Measurements from ENCODE around the gene PAIP1.
"Not testable (repeated sequence)": the region's sequence is repeated elsewhere in the genome, so short reads cannot be mapped to it uniquely, and the experiment has no call there.

Gene PAIP1

DNA sequence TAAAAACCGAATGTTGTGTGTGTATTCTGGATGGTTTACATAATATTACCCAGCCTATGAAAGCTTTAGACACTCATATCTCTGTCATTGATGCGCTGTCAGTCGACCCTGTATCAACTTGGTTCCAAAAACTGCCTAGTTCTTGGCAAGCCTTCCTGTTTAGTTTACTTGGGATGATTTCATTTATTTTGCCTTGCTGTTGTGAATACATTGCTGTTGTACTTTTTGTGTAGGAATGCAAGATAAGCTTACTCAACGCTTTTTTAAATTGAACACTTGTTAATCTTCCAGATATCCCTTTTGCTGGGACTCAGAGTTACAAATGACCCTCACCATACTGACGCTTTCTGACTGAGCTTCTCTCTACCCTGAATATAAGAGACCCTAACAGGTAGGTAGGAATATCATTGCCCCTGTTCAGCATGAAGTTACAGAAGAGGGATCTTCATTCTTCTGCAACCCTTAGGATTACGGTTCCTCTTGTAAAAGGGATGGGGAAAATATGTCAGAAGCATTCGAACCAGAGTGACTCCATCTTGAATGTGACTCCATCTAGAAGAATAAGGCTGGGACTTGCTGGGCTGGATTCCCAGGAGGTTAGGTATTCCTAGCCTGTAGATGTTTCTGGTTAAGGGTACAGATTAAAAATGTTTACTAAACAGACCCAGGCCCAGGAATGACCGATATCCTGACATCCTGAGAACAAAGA, 13.7 kb upstream of the PAIP1 start:
- no peak for DNase-seq

DNA sequence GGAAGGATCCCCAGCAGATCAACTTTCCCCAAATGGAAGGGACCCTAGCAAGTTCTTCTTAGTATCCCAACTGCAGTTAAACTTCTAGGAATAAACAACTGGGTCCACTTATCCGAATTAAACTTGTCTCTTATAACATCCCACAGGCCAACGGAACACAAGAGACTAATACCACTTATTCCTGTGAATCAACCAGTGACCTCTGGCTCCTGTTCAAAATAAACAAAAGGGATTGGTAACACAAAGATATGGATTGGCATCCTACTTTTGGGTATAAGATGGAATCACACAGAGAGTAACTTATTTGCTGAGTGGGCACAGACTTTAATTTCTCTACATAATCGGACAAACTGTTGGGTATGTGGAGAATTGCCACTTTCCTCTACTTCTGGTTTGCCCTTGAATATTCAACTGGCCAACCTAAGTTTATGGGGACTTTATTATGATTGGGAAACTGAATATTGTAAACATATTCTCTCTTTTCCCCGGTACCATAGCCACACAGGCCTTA, 12.4 kb upstream of the PAIP1 start:
- DNase-seq: no peak

DNA sequence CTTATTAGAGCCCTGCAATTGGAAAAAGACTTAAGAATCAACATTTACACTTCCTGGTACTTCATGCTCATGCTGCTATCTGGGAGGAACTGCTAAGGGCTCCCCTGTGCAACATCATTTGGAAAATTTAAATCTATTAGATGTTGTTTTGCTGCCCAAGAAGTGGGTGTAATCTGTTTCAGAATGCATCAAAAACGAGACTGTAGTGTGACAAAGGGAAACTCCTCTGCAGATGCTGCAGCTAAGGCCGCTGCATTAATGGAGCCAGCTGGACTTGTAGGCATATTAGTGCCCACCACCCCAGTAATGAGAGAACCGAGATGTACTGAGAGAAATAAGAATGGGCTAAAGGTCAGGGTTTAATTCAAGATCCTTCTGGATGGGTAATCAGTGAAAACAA, 11.1 kb upstream of the PAIP1 start:
- DNase-seq: no peak

DNA sequence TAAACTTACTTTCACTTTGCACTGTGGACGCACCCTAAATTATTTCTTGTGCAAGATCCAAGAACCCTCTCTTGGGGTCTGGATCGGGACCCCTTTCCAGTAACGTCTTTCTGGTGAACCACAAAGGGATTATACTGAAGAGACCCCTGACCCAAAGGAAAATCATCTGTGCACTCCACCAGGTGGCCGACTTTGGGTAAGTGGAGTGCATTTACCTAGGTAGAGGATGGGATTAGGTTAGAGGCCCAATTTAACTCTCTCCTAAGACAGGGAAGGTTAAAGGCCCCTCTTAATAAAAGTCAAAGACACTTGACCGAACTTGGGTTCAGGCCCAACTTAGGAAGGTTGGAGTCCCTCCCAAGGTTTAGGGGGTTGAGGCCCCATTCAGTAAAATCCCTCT, 8.2 kb upstream of the PAIP1 start:
- DNase-seq: no peak

DNA sequence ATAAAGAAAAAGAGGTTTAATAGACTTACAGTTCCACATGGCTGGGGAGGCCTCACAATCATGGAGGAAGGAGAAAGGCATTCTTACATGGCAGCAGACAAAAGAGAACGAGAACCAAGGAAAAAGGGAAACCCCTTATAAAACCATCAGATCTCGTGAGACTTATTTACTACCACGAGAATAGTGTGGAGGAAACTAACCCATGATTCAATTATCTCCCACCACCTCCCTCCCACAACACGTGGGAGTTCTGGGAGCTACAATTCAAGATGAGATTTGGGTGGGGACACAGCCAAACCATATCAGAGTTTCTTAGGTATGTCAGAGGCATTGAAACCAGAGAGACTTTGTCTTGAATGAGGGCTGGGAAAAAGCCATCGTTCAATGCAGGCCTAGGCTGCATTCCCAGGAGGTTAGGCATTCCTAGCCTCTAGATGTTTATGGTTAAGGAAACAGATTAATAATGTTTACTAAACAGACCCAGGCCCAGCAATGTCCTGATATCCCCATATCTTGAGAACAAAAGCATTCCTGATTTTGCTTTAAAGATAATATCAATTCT, 7.5 kb upstream of the PAIP1 start:
- DNase-seq: no peak

DNA sequence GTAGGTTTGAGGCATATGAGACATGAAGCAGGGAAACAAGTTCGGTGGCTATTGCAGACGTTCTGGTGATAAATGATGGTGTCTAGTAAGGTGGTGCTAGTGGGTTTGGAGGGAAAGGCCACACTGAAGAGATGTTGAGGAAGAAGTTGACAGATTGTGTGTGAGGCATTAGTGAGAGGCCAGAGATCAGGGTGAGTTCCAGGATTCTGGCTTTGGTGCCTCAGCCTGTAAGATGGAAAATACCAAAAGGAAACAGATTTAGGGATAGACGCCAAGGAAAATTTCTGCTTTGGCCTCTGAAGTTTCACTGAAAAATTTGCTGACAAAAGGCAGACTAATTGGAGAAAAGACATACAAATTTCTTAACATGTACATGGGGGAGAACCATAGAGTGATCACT, 6.4 kb upstream of the PAIP1 start:
- no peak for DNase-seq

DNA sequence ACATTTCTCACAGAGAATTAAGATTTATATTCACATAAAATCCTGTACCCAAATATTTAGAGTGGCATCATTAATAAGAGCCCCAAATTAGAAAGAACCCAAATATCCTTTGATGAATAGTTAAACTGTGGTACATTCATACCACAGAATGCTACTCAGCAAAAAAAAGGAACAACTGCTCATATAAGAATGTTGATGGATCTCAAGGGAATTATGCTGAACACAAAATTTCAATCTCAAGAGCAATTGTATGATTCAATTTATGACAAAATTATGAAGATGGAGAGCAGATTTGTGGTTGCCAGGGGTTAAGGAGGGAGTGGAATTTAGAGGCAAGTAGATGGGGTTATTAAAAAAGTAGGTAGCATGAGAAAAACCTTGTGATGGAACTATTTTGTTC, 4.5 kb upstream of the PAIP1 start:
- no peak for DNase-seq

DNA sequence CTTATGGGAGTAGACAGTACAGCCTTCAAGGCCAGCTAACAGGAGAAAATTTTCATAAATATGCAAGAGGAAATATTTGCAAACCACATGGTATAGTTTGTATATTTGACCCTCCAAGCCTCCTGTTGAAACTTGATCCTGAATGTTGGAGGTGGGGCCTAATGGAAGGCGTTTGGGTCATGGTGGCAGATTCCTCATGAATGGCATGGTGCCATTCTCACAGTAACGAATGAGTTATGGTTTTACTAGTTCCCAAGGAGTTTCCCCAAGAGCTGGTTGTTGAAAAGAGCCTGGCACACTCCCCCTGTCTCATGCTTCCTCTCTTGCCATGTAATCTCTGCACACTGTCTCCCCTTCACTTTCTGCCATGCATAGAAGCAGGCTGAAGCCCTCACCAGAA, 3.3 kb upstream of the PAIP1 start:
- no peak for DNase-seq

DNA sequence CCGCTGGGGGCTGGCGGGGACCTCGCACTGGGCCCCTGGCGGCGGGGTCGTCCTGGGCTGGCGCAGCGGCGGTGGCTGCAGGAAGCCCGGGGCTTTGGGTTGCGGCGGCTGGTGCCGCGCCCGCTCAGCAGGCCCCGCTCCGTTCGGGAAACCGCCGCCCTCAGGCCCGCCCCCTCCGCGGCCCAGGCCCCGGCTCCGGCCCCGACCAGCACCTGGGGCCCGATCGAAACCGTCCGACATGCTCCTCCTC, 345 bp downstream of the PAIP1 start:
- DNase-seq: not testable (repeated sequence)

DNA sequence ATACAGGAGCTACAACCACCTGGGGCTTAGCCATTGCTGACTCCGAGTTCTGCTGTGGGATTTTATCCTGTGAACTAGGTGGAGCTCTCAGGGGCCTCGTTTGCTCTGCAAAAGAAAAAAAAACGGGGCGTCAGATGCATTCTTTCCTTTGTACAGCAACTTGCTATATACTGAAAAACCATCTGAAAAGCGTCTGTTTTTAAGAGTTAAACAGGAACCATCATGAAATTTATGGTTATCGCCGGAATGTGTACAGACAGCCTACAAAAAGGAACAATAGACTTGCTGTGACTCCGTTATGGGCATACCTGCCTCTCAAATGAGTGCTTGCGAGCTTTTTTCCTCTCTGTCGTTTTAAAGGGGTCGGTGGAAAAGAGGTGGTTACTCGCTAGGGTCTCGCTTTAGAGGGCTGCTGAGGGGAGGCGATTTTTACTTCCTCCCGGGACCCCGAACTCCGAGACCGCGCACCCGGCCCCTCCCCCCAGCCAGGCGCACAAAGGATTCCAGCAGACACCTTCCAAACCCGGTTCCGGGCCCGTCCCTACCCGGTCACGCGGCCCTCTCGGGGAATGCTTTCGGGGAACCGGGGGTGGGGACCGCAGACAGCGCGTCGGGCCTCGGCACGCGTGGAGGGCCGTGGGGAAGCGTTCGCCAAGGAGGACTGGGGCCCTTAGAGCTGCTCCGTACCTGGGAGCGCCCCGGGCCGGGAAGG, 826 bp downstream of the PAIP1 start:
- DNase-seq: peak; percentile 66

DNA sequence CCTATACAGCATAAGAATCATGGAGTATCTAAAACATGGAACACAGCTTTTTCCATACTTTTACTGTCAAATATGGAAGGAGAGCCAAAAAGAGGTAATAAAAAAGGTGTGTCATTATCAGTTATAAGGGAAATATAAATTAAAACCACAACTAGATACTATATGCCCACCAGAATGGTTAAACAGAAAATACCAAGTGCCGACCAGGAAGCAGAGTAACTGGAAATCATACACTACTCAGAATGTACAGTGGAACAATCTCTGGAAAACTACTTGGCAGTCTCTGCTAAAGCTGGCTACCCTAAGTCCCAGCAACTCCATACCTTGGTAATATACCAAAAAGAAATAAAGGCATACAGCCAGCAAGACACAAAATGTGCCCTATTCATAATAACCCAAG, 2.4 kb downstream of the PAIP1 start:
- no peak for DNase-seq

DNA sequence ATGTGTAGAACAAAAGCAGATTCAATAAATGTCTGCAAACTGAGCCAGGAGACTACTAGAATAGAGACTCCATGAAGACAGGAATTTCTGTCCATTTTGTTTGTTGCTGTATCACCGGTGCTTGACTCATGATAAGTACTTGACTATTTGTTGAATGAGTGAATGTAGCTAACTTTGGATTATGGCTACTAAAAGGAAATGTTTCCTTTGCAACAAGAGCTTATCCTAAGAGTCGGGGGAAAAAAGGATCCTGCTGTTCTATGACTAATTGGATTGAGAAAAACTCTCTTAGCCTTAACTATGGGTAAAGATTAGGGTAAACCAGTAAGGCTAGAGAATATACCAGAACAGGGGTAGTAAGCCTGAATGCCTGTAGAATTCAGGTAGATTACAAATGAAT, 3.5 kb downstream of the PAIP1 start:
- DNase-seq: no peak

DNA sequence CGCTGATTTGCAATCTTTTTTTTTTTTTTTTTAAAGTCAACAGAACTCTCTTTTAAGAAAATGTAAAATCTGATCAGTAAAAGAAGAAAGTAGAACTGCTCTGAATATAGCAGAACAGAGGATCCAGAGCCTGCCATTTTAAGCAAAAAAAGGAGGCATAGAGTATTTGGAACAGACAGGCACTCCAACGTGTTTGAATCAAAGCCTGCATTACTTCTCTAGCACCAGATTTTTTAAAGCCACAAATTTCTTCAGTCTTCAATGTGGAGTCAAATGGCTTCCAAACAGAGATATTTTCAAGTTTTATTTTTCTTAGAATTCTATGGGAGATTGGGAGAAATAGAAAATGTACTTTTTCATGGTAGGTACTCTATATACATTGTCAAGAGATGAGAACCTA, 5.1 kb downstream of the PAIP1 start:
- no peak for DNase-seq

DNA sequence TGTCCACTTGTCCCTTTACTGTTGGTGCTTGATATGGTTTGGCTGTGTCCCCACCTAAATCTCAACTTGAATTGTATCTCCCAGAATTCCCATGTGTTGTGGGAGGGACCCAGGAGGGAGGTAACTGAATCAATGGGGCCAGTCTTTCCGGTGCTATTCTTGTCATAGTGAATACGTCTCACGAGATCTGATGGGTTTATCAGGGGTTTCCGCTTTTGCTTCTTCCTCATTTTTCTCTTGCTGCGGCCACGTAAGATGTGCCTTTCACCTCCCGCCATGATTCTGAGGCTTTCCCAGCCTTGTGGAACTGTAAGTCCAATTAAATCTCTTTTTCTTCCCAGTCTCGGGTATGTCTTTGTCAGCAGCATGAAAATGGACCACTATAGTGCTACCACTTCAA, 7.6 kb downstream of the PAIP1 start:
- not testable (repeated sequence) for DNase-seq

DNA sequence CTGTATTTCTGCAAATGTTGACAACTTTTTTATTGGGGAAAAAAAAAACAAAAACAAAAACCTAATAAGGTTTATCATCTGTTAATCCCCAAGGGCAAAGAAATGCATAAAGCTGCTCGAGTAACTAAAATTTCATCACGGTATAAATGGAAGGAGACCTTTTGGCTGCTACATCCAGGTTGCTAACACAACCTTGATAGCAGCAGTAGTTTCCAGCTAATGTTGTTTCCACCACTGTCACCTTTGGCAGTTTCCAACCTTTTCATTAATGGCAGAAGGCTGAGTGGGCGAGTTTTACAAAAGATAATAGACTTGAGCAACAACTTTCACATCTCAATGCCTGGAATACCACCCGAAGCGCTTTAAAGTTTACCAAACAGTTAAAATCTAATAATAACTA, 8.5 kb downstream of the PAIP1 start:
- DNase-seq: no peak

DNA sequence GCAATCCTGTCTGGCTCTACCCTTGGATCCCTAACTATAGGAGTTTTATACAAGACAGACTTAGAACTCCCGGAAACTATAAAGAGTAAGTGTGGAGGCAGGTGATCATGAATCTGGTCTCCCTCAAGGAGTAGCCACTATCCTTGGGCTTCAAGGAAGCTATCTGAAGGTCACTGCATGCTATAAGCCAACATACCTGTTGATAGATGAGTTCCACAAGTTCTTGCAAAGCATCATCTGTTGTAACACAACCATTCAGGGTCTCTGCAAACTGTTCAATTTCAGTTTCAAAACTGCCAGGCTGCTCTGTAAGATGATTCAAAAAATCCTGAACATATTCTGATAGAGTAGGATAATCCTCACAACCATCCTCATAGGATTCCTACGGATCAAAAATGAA, 9.3 kb downstream of the PAIP1 start:
- DNase-seq: no peak

DNA sequence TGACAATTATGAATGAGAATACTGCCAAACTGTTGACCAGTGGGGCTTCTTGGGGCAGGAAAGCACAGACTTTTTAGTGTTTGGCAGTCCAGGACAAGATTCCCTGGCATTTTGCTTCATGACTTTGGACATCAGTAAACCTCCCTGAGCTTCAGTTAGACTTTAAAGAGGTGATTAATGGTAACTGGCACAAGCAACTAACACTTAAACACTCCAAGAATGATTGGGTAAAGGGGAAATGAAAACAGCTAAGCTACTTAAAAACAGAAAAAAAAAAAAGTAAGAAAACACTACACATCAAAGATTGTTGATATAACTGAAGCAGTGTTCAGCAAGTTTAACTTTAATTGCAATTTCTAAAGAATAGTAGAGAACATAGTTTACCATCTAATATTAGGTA, 13.4 kb downstream of the PAIP1 start:
- DNase-seq: no peak

DNA sequence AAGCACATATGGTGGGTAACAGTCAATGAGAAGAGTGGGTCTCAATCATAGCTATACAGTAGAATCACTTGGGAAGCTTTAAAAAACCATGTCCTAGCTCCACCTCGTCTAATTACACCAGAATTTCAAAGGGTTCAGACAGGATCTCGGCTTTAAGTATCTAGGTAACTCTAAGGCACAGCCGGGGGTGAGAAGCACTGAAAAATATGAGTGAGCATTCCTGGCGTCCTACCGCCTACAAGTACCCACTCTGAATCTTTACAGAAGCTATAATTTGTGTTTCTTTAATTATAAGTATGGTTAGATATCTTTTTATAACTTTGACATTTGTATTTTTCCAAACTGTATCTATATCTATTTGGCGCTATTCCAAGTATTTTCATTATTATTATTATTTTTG, 16.1 kb downstream of the PAIP1 start:
- no peak for DNase-seq

DNA sequence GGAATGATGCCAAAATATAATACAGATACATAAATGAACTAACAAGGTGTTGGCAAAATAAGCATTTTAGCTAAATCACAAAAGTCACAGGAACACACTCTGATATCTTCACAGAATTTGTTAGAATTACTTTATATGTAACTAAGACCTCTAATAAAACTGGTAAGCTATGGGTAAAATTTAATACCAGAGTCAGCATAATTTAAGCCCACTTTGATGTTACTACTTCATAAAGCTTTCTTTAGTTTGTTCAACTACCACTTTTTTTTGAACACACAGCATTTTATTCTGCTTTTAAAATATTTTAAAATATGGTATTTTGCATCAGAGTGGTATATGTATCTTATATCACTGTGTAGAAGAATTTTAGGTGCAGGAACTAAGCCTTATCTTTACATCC, 19.9 kb downstream of the PAIP1 start:
- DNase-seq: no peak

DNA sequence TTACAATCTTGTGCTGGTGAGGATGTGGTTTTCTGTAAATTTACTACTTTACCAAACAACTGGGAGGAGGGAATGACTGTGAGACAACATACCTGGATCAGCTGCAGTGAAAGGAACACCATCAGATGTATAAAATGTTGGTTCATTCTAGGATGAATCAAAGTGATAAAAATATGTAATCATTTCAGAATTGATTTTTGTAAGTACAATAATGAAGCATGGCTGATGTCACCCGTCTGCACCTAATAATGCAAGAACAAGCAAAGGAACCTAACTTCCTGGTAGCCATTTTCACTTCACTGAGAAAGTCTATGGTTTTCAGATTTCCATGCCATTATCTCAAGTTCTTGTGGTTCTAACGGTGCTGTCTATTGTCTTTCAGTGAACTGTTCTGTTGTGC, 23.2 kb downstream of the PAIP1 start:
- DNase-seq: no peak

DNA sequence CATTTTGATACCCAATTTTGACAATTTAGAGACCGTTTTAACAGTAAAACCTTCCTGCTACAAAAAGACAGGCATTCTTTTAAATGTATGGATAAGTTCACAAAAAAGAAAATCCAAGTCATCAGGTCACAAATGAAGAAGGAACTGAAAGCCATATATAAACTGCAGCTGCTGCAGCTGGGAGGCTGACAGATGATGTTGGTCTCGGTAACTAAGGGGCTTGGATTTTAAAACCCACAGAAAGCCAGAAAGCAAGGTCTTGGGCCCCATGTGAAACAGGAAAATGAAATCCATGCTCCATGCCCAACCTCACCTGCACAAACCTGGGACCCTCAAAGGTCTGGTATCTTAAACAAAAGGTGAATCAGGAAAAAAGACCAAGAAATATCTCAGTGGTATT, 26.2 kb downstream of the PAIP1 start:
- DNase-seq: no peak

DNA sequence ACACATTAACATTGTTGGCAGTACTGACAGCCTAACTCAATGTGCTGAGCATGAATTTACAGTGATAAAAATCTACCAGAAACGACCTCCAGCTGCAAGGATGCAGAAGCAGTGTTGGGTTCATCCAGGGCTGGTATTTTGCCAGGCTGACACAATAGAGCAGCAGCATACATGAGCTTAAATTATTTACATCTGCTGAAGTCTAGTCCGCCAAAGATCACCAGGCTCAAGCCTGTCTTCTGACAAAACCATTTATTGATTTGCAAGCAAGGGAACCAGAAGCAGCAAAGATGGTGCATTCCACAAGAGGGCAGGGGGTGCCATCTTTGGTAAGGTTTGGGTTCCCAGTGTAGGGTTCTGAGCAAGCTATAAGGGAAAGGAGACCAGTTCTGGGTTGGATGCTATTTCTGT, 33.2 kb downstream of the PAIP1 start:
- DNase-seq: no peak

DNA sequence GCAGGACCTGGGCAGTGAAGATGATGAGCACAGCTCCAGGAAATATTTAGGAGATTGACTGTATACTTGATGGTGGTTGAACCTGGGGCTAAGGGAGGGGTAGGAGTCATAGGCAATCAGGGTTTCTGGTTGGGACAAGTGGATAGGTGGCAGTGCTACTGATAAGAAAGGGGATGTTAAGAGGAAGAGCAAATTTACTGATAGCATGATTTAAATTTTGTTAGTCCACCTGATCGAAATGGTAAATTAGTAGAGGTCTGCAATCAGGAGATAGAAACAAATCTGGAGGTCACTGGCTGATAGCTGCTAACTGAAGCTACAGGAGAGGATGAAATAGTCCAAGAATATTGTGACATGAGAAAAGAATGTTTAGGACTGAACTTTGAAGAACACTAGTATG, 36.3 kb downstream of the PAIP1 start:
- DNase-seq: no peak

DNA sequence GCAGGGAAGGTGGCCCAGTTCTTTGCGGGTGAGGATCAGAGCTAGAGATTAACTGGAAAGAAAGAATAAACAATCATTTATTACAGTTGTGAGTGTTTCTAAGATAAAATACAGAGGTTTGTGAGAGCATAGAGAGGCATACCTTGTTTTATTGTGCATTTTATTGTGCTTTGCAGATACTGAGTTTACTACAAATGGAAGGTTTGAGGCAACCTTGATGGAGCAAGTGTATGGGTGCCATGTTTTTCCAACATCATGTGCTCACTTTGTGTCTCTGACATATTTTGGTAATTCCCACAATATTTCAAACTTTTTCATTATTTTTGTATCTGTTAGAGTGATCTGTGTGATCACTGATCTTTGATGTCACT, 41.2 kb downstream of the PAIP1 start:
- no peak for DNase-seq

All from hematopoietic multipotent progenitor cell treated with erythropoietin and hydrocortisone succinate and interleukin-3 and kit ligand, for 6 days (in vitro differentiated cells).